Stimulated activated CD4-positive, alpha-beta T cell treated with anti-CD3 and anti-CD28 coated beads, Interleukin-1b, Interleukin-23, amount 100 ng/mL, for 4 hours (primary cell): Measurements from ENCODE around the gene NUP98.

Experiments used
- DNase-seq, 2 donors: peaks; one replicate each; pipeline ENCODE4 v3.0.0-alpha.2; 2020; ENCODE audit warnings: low read depth in 2 of 2

NUP98 gene

DNA sequence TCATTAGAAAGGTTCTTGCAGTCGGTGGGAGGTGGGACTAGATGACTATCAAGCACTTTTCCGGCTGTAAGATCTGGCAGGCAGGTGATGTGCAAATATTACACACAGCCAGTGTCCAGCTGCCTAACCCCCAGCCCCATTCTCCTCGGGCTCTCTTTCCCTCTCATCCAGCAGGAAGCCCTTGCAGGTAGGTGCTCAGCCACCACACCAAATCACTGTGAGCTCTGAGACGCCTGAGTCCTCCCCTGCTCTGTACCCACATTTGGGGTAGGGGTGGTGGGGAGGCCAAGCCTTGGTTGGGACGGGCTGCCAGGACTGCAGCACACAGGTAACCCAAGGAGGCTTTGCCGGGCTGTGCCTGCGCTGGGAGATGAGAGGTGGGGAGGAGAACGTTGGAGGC, 156.2 kb downstream of the NUP98 start:
- DNase-seq = no peak

DNA sequence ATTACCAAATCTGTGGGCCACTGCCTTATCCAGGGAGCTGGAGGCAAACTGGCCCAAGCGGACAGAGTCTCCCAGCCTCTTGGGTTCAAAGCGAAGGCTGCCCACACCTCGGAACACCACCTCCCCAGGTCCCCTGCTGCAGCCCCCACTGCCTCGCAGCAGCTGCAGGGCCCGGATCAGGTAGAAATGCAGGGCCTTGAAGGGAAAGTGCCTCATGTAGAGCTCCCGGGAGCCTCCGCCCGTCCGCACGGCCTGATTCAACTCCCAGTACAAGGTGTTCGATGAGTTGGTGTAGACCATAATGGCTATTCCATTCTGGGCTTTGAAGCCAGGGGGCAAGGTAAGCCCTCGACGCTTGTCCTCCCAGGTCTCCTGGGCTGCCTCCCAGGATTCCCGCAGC, 157.5 kb downstream of the NUP98 start:
- DNase-seq = no peak

DNA sequence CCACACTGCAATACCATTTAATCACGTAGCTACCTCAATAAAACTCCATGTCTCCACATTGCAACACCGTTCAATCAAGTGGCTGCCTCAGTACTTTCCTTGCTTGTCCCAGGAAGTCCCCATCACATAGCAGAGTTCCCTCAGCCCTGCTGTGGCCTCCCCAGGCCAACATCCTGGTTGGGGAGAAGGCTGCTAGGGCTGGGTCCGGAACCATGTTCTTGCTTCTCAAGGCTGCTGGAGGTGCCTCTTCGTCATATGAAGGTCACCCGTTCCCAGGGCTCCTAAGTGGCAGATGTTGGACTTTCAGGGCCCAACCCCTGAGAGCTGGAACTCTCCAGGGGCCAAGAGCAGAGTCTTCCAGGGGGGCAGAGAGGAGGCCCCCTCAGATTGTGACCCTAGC, 158.8 kb downstream of the NUP98 start:
- no peak for DNase-seq

DNA sequence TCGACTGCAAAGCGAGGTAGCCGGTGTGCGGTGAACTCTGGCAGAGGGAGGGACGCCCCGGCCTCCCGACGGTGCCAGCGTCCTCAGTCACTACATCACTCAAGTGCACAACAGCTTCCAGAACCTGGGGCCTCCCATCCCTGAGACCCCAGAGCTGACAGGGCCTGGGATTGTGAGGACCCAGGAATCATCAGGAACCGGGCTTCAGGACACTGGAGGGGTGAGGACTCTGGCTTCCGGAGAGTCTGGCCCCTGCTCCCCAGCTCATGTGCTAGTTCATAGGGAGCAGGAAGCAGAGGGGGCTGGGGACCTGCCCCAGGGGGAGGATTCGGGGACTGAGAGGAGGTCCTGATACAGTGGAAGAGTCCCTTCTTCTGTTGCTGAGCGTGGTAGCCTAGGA, 160.2 kb downstream of the NUP98 start:
- DNase-seq = no peak

DNA sequence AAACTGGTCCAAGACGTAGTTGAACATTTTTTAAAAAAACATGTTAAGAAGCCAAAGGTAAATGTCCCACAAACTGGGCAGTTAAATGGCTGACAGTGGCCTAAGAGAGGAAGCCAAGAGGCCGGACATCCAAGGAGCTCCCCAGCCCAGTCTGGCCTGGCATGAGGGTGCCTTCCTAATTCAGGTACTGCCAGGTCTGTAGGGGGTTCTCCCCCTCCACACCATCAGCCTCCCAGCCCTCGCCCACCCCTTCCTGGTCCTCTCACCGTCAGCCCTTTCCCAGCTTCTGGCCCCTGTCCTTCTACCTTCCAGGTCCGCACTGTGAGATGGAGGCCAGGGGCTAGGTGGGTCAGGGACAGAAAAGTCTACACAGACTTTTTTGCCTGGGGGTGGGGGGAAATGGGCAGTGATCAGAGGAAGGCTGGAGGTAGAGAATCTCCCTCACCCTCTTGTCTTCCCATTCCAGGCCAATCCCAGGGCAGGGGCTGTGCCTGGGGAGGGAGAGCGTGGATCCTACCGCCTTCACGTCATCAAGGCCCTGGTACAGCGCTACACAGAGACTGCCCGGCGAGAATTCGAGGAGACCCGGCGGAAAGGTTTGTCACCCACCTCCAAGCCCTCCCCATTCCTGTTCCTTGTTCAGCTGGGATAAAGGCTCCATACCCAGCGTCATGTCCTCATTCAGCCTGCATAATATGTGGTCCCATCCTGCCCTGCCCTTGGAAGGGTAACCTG, 161.5 kb downstream of the NUP98 start:
- no peak for DNase-seq

DNA sequence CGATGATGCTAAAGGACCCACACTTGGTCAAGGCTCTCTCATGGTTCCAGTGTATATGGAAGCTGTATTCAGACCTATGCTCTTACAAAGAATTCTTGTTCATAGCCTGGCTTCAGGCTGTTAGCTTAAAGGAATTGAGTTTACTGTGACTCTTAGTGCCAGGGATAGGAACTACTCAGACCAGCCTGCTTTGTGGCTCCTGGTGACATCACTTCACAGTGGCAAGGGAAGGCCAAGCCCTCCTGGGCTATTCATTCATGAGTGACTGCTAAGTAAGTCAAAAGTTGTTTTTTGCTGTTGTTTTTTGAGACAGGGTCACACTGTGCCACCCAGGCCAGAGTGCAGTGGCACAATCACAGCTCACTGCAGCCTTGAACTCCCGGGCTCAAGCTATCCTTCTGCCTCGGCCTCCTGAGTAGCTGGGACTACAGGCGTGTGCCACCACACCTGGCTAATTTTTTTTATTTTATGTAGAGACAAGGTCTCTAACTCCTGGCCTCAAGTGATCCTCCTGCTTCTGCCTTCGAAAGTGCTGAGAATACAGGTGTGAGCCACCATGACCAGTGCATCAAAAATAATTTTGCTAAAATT, 165.2 kb downstream of the NUP98 start:
- no peak for DNase-seq

DNA sequence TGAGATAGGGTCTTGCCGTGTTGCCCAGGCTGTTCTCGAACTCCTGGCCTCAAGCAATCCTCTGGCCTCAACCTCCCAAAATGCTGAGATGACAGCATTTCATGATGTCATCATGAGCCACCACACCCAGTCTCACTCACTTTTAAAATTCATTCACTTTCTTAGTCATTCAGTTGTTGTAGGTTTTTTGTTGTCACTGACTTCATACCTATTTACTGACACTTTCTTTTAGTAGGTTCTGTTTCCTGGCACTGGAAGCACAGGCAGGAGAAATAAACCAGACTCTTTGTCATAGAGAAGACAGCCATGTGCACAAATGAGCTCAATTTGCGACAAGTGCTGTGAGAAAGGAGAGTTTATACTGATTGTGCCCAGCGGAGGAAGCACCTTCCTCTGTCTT, 166.0 kb downstream of the NUP98 start:
- no peak for DNase-seq

DNA sequence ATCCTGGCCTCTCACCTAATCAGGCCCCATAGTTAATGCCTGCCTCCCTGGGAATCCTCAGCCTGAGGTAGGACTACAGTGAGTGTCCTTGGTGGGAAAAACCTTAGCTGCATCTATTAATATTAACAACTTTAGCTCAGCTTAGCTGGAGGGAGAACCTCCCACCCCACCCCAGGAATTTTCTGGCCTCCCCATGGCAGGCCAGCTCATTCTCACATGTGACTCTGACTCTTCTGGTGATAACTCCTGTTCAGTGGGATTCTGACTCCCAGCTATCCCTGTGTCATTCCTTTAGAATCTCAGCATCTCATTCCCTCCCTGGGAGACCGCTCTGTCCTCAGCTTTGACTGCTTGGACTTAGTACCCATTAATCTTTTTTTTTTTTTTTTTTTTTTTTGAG, 170.1 kb downstream of the NUP98 start:
- no peak for DNase-seq

DNA sequence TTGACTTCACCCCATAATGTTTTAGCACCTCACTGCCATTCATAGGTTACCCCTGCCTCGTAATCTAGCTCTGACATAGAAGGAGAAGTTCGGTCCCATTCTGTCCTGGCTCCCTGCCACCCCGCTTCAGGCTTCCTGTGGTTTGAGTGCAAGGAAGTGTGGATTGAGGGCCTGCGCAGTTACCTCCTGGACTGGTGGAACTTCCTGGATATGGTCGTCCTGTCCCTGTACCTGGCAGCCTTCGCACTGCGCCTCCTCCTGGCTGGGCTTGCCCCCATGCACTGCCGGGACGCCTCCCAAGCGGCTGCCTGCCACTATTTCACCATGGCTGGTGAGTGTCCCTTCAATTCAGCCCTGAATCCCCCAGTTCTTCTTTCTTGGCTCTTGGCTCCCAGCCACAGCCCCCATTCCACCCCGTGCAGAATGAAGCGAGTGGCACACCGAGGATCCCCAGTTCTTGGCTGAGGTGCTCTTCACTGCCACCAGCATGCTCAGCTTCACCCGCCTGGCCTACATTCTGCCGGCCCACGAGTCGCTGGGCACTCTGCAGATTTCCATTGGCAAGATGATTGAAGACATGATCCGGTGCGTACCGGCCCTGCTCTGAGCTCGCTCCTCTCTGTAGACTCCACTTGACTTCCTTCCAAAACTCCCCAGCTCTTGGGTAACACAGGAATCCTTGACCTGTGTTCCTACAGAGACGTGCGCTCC, 170.9 kb downstream of the NUP98 start:
- DNase-seq = no peak
